K562 (cell line): ENCODE data around the gene AQP1. TPM values are rescaled to one million over a fixed set of nuclear protein-coding genes. Genes with fewer than 3 reads are reported as not detected.

ENCODE experiments used
- ATAC-seq: fragments of 200-7000 bp; cut with Tn5 transposase; 3 replicates; pipeline ENCODE4 v1.9.1; 2020; ENCODE audit warnings: moderate library complexity
- BruUV-seq: library from RNA; stranded (reverse); fragments of 400-500 nt; replicated peaks from 2 replicates; lab custom pipeline; 2021; lab: Mats Ljungman, UMichigan
- CTCF ChIA-PET: fragments of 300-600 bp; formaldehyde crosslinking; extraction: SDS; loops from one replicate; lab custom pipeline; 2021; ENCODE audit warnings: low intra/inter-chr PET ratio; lab: Yijun Ruan, JAX
- POLR2A ChIA-PET: fragments of 300-600, 350-650 bp; sonication (Branson Sonifier 250); formaldehyde crosslinking; extraction: SDS; loops from one replicate; lab custom pipeline; 2021; ENCODE audit warnings: antibody characterized with exemption, inconsistent platforms; lab: Yijun Ruan, JAX
- DNase-seq, 4 experiments: peaks; one replicate each; pipeline versions ENCODE4 v3.0.0 to v3.0.0-alpha.2; 2011 to 2018; ENCODE audit warnings: low spot score in 3 of 4, mixed read lengths in 3 of 4; ENCODE audit errors: extremely low read depth in 1 of 4
- FAIRE-seq: peaks from 2 replicates; lab custom pipeline; 2011; peaks lifted over from hg19 to GRCh38; lab: Jason Lieb, UNC
- H2AFZ ChIP-seq: 2 replicates; pipeline ENCODE4 v1.6.0; 2011; ENCODE audit warnings: low read depth, low read length, control low read depth, inconsistent platforms
- H3K27ac ChIP-seq: fragments of 200-600 bp; 3 replicates; pipeline ENCODE4 v1.8.0; 2011; ENCODE audit warnings: low read depth, mild to moderate bottlenecking, control low read depth, inconsistent platforms, low read length, moderate library complexity, mixed read lengths; ENCODE audit errors: extremely low read depth
- H3K27me3 ChIP-seq, 2 experiments: fragments of 300-600 bp in 1 of 2; 2 replicates in 1 of 2; 3 replicates in 1 of 2; pipeline versions ENCODE4 v1.6.0 to v1.8.0; 2011; ENCODE audit warnings: inconsistent platforms in 2 of 2, low read length in 2 of 2, mild to moderate bottlenecking in 1 of 2, mixed read lengths in 1 of 2, moderate library complexity in 1 of 2; ENCODE audit not compliant: control insufficient read depth in 2 of 2, insufficient read depth in 2 of 2
- H3K36me3 ChIP-seq: fragments of 300-600 bp; 3 replicates; pipeline ENCODE4 v1.8.0; 2011; ENCODE audit warnings: mild to moderate bottlenecking, low read length, inconsistent platforms; ENCODE audit not compliant: control insufficient read depth, insufficient read depth
- H3K4me1 ChIP-seq, 2 experiments: fragments of 200-600 bp in 1 of 2; replicated peaks in 1 of 2; 2 replicates in 1 of 2; 3 replicates in 1 of 2; pipeline versions ENCODE4 v1.5.1 to v1.8.0; 2011; ENCODE audit warnings: inconsistent platforms in 2 of 2, low read length in 2 of 2, mild to moderate bottlenecking in 1 of 2, mixed read lengths in 1 of 2, moderate library complexity in 1 of 2; ENCODE audit not compliant: control insufficient read depth in 2 of 2, insufficient read depth in 2 of 2
- H3K4me2 ChIP-seq: 2 replicates; pipeline ENCODE4 v1.6.1; 2011; ENCODE audit warnings: low read length, control low read depth, inconsistent platforms, mixed read lengths; ENCODE audit not compliant: insufficient read depth
- H3K4me3 ChIP-seq: fragments of 200-600 bp; sonication (generic), shearing (Covaris generic); 2 replicates; pipeline ENCODE4 v1.5.1; 2016; ENCODE audit warnings: control low read depth, inconsistent platforms
- H3K79me2 ChIP-seq: fragments of 200-600 bp; 3 replicates; pipeline ENCODE4 v1.8.0; 2011; ENCODE audit warnings: low read length, inconsistent platforms; ENCODE audit not compliant: control insufficient read depth, insufficient read depth
- H3K9ac ChIP-seq, 2 experiments: 2 replicates each; pipeline versions ENCODE4 v1.6.0 to v1.6.1; 2011; ENCODE audit warnings: low read depth in 2 of 2, low read length in 2 of 2, control low read depth in 1 of 2, inconsistent platforms in 1 of 2, mild to moderate bottlenecking in 1 of 2, mixed read lengths in 1 of 2; ENCODE audit not compliant: insufficient read depth in 1 of 2
- H3K9me1 ChIP-seq: one replicate; pipeline ENCODE4 v1.6.0; 2011; ENCODE audit warnings: inconsistent platforms, mild to moderate bottlenecking, low read length, moderate library complexity; ENCODE audit not compliant: control insufficient read depth, insufficient read depth
- H3K9me3 ChIP-seq: replicated peaks from 2 replicates; pipeline ENCODE4 v1.5.1; 2011; ENCODE audit warnings: low read depth, low read length, inconsistent platforms; ENCODE audit not compliant: control insufficient read depth, insufficient read depth
- H4K20me1 ChIP-seq: replicated peaks from 2 replicates; pipeline ENCODE4 v1.6.1; 2011; ENCODE audit warnings: low read length, inconsistent platforms, mixed read lengths; ENCODE audit not compliant: control insufficient read depth, insufficient read depth
- CHD4 ChIP-seq: fragments of 200-600 bp; sonication (generic); IDR thresholded peaks from 3 replicates; pipeline ENCODE4 v1.6.1; 2012; ENCODE audit warnings: low read depth, mild to moderate bottlenecking, mixed read lengths, low read length, inconsistent platforms; ENCODE audit not compliant: insufficient read depth, insufficient replicate concordance, poor library complexity, severe bottlenecking
- FOSL1 ChIP-seq: fragments of 200-800 bp; sonication (Bioruptor generic); conservative IDR thresholded peaks from 2 replicates; pipeline ENCODE4 v1.6.1; 2016; ENCODE audit warnings: missing genetic modification characterization, missing compliant biosample characterization
- FOXK1 ChIP-seq: sonication (generic); formaldehyde crosslinking; IDR thresholded peaks from 2 replicates; pipeline ENCODE4 v1.8.0; 2022; ENCODE audit warnings: missing genetic modification reagents, mild to moderate bottlenecking, borderline replicate concordance
- MTA1 ChIP-seq: fragments of 450-650 bp; IDR thresholded peaks from 2 replicates; pipeline ENCODE4 v1.6.1; 2017; ENCODE audit warnings: borderline replicate concordance
- NFRKB ChIP-seq: fragments of 450-650 bp; IDR thresholded peaks from 2 replicates; pipeline ENCODE4 v1.6.1; 2016; ENCODE audit warnings: low read depth
- SLC30A9 ChIP-seq: fragments of 250-450 bp; sonication (Bioruptor Pico); IDR thresholded peaks from 2 replicates; pipeline ENCODE4 v1.8.0; 2022; ENCODE audit warnings: mild to moderate bottlenecking, moderate library complexity
- ZNF143 ChIP-seq: sonication (generic); formaldehyde crosslinking; IDR thresholded peaks from 2 replicates; pipeline ENCODE4 v1.9.0; 2022; ENCODE audit warnings: mild to moderate bottlenecking, missing genetic modification reagents
- WGBS: fragments of 100-300 bp; shearing (Covaris generic); methylation state at CpG from one replicate; pipeline ENCODE4 v1.1.6; 2016; ENCODE audit warnings: low coverage, mixed read lengths; ENCODE audit not compliant: insufficient coverage; ENCODE audit errors: missing lambda C conversion rate; 5-methylcytosine and 5-hydroxymethylcytosine counted together
- in situ Hi-C: fragments of 300-500 bp; cut with MboI; formaldehyde crosslinking; loops from 4 replicates; pipeline ENCODE4 v1.15.0; 2018; ENCODE audit warnings: inconsistent platforms, mixed read lengths
- intact Hi-C: fragments of 100-400 bp; cut with micrococcal nuclease; formaldehyde crosslinking; loops from 2 replicates; pipeline ENCODE4 v1.14.2; 2022
- polyA plus RNA-seq, 8 experiments: library from polyadenylated mRNA; depleted of rRNA in 4 of 8; stranded (reverse) in 5 of 8; unstranded in 3 of 8; fragments of >200 nt; fragmentation: Nextera tagmentation in 2 of 8; fragmentation: Illumina TruSeq in 1 of 8; extraction: Ambion mirVana in 2 of 8; extraction: Trizol in 1 of 8; gene quantifications; 2 replicates each; pipeline versions ENCODE4 v1.2.1 to v1.2.3, GENCODE V29; 2011 to 2014; ENCODE audit warnings: inconsistent platforms in 1 of 8, missing spikeins in 1 of 8
- total RNA-seq, 7 experiments: library from RNA; depleted of rRNA in 6 of 7; stranded (reverse); fragments of >200 nt in 6 of 7; fragmentation: Illumina TruSeq in 2 of 7; extraction: Trizol in 2 of 7; gene quantifications; 2 replicates each; pipeline versions ENCODE4 v1.2.1 to v1.2.3, GENCODE V29; 2011 to 2021; ENCODE audit warnings: low replicate concordance in 1 of 7
- TF ChIP-seq, protein P1 (sequence below): IDR thresholded peaks from 3 replicates; pipeline ENCODE4 v1.6.1; 2011; ENCODE audit warnings: borderline replicate concordance, mild to moderate bottlenecking, moderate library complexity; ENCODE audit not compliant: insufficient read length; ENCODE audit errors: extremely low read depth
- TF ChIP-seq, protein P2 (sequence below): fragments of 450-650 bp; IDR thresholded peaks from 2 replicates; pipeline ENCODE4 v1.6.1; 2016; ENCODE audit warnings: mild to moderate bottlenecking
- TF ChIP-seq, protein P3 (sequence below): fragments of 250-450 bp; sonication (Bioruptor Pico); IDR thresholded peaks from 2 replicates; pipeline ENCODE4 v1.5.1; 2021; ENCODE audit warnings: mild to moderate bottlenecking
- TF ChIP-seq, protein P4 (sequence below), 3 experiments: IDR thresholded peaks in 2 of 3; conservative IDR thresholded peaks in 1 of 3; 2 replicates each; pipeline ENCODE4 v1.5.1; 2011 to 2012; ENCODE audit warnings: low read length in 3 of 3, mild to moderate bottlenecking in 3 of 3, control low read depth in 2 of 3, improper control_type of control experiment in 1 of 3, inconsistent platforms in 1 of 3, low read depth in 1 of 3, mixed read lengths in 1 of 3, moderate library complexity in 1 of 3; ENCODE audit not compliant: insufficient read depth in 2 of 3

AQP1 gene
- total and polyA plus RNA-seq, 9 of the 15 experiments (the other 6 are each of a cell fraction or from before 2014, with no cell fraction given), result 0.18 to 12.6 (median 4.1) TPM

DNA sequence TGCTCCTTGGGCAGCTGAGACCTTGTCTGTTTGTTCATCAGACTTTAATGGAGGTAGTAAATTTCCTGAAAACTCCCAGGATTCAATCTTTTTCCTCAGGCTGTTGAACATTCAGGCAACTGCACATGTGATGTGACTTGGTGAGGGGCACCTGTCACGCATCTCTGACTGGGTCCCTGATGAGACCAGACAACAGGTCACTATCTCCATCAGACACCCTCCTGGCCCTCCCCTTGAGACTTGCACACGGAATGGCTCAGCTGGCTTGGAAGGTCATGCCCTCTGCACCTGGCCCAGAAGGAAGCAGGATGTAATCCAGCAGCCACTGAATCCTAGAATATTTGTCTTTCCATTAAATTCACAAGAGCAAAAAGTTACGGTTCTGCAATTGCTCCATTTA, 15.9 kb downstream of the AQP1 start:
- peaks cover 7% of the 10 kb centered on the region for H3K9me1 ChIP-seq
- H3K36me3 ChIP-seq, result no peaks in the 10 kb centered on the region
- peaks cover 5 to 15% of the 10 kb centered on the region in 2 experiments; a peak in 4 of 5 replicates for H3K4me1 ChIP-seq
- no peaks in the 10 kb centered on the region for H3K79me2 ChIP-seq
- WGBS, result 61% methylated on average over 3 of the region's 3 CpGs
- BruUV-seq, result no TSS peak
- ATAC-seq, result no peak
- DNase-seq, result peak in 1 of 4 experiments; percentile 2
- intact Hi-C loops, result no loop called here
- CTCF ChIA-PET, result no interaction called here
- no peak for FAIRE-seq
- no peak overlapping the region for H3K4me3 ChIP-seq
- no peak overlapping the region for H3K27ac ChIP-seq
- TF ChIP-seq CHD4 (no peak), MTA1 (no peak), NFRKB (no peak), FOSL1 (tag) (no peak), SLC30A9 (CRISPR knock-in tag) (no peak), FOXK1 (CRISPR knock-in tag) (no peak), ZNF143 (no peak)
- TF ChIP-seq, protein P1, sequence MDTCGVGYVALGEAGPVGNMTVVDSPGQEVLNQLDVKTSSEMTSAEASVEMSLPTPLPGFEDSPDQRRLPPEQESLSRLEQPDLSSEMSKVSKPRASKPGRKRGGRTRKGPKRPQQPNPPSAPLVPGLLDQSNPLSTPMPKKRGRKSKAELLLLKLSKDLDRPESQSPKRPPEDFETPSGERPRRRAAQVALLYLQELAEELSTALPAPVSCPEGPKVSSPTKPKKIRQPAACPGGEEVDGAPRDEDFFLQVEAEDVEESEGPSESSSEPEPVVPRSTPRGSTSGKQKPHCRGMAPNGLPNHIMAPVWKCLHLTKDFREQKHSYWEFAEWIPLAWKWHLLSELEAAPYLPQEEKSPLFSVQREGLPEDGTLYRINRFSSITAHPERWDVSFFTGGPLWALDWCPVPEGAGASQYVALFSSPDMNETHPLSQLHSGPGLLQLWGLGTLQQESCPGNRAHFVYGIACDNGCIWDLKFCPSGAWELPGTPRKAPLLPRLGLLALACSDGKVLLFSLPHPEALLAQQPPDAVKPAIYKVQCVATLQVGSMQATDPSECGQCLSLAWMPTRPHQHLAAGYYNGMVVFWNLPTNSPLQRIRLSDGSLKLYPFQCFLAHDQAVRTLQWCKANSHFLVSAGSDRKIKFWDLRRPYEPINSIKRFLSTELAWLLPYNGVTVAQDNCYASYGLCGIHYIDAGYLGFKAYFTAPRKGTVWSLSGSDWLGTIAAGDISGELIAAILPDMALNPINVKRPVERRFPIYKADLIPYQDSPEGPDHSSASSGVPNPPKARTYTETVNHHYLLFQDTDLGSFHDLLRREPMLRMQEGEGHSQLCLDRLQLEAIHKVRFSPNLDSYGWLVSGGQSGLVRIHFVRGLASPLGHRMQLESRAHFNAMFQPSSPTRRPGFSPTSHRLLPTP, result no peak
- TF ChIP-seq, protein P2, sequence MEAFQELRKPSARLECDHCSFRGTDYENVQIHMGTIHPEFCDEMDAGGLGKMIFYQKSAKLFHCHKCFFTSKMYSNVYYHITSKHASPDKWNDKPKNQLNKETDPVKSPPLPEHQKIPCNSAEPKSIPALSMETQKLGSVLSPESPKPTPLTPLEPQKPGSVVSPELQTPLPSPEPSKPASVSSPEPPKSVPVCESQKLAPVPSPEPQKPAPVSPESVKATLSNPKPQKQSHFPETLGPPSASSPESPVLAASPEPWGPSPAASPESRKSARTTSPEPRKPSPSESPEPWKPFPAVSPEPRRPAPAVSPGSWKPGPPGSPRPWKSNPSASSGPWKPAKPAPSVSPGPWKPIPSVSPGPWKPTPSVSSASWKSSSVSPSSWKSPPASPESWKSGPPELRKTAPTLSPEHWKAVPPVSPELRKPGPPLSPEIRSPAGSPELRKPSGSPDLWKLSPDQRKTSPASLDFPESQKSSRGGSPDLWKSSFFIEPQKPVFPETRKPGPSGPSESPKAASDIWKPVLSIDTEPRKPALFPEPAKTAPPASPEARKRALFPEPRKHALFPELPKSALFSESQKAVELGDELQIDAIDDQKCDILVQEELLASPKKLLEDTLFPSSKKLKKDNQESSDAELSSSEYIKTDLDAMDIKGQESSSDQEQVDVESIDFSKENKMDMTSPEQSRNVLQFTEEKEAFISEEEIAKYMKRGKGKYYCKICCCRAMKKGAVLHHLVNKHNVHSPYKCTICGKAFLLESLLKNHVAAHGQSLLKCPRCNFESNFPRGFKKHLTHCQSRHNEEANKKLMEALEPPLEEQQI, result no peak
- TF ChIP-seq, protein P3, sequence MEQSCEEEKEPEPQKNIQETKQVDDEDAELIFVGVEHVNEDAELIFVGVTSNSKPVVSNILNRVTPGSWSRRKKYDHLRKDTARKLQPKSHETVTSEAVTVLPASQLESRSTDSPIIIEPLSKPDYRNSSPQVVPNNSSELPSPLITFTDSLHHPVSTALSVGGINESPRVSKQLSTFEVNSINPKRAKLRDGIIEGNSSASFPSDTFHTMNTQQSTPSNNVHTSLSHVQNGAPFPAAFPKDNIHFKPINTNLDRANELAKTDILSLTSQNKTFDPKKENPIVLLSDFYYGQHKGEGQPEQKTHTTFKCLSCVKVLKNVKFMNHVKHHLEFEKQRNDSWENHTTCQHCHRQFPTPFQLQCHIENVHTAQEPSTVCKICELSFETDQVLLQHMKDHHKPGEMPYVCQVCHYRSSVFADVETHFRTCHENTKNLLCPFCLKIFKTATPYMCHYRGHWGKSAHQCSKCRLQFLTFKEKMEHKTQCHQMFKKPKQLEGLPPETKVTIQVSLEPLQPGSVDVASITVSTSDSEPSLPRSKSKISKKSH (CRISPR knock-in tag), result no peak
- TF ChIP-seq, protein P4, sequence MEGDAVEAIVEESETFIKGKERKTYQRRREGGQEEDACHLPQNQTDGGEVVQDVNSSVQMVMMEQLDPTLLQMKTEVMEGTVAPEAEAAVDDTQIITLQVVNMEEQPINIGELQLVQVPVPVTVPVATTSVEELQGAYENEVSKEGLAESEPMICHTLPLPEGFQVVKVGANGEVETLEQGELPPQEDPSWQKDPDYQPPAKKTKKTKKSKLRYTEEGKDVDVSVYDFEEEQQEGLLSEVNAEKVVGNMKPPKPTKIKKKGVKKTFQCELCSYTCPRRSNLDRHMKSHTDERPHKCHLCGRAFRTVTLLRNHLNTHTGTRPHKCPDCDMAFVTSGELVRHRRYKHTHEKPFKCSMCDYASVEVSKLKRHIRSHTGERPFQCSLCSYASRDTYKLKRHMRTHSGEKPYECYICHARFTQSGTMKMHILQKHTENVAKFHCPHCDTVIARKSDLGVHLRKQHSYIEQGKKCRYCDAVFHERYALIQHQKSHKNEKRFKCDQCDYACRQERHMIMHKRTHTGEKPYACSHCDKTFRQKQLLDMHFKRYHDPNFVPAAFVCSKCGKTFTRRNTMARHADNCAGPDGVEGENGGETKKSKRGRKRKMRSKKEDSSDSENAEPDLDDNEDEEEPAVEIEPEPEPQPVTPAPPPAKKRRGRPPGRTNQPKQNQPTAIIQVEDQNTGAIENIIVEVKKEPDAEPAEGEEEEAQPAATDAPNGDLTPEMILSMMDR (IDR thresholded peaks at IDR 0.05 in 2 of 3, conservative IDR thresholded peaks at IDR 0.05 in 1 of 3; ENCODE audit: insufficient read depth in 2 of 3, low read depth in 1 of 3, low read length in 3 of 3), result no peak
- TF ChIP-seq, all 486 proteins: peak for 0
- no peaks in the 10 kb centered on the region for H3K9me3 ChIP-seq
- H3K9ac ChIP-seq, result no peak overlapping the region
- POLR2A ChIA-PET, result no interaction called here
- H3K27me3 ChIP-seq, result no peaks in the 10 kb centered on the region
- no peak overlapping the region for H3K4me2 ChIP-seq
- H4K20me1 ChIP-seq, result no peaks in the 10 kb centered on the region
- H2AFZ ChIP-seq, result no peak overlapping the region
- in situ Hi-C loops, result no loop called here
